ENCODE measurements around the gene AHSA1. TPM values are rescaled to one million over a fixed set of nuclear protein-coding genes. Genes with fewer than 3 reads are reported as not detected.

AHSA1 gene
- total RNA-seq, 1 donor = 67.0 TPM

GRCh38 chr14:77503138-77503537, 45.2 kb downstream of the AHSA1 start:
- peaks cover 18% of the 10 kb centered on the region for H3K27me3 ChIP-seq (ENCODE audit: insufficient read depth, low read length)
- no peaks in the 10 kb centered on the region for H3K9me3 ChIP-seq (ENCODE audit: low read depth, low read length)
- H3K4me1 ChIP-seq (ENCODE audit: insufficient read depth, low read length) = peaks cover 3% of the 10 kb centered on the region
- no peak overlapping the region for H2AFZ ChIP-seq (ENCODE audit: low read length)
- no peak overlapping the region for H3K27ac ChIP-seq (ENCODE audit: low read depth, low read length)
- H3K36me3 ChIP-seq (ENCODE audit: insufficient read depth, low read length) = peaks cover 4% of the 10 kb centered on the region
- DNase-seq (ENCODE audit: insufficient read length, low spot score, missing footprints) = no peak
- no peaks in the 10 kb centered on the region for H3K79me2 ChIP-seq (ENCODE audit: insufficient read depth, low read length)
- no peak overlapping the region for H3K4me3 ChIP-seq (ENCODE audit: insufficient read depth, low read length)
- TF ChIP-seq CTCF (IDR thresholded peaks at IDR 0.05; ENCODE audit: extremely low read depth, low read depth, low read length) = no peak
- H3K4me2 ChIP-seq (ENCODE audit: insufficient read depth, low read length) = no peak overlapping the region
- no peaks in the 10 kb centered on the region for H4K20me1 ChIP-seq (ENCODE audit: insufficient read depth, low read length)

- Histone ChIP-seq H3K79me2 (ENCODE audit: insufficient read depth, low read length) (no peaks in the 10 kb centered on the region), H3K9me3 (ENCODE audit: low read depth, low read length) (no peaks in the 10 kb centered on the region), H3K27me3 (ENCODE audit: insufficient read depth, low read length) (peaks cover 4% of the 10 kb centered on the region), H3K27ac (ENCODE audit: low read depth, low read length) (no peak overlapping the region), H3K4me3 (ENCODE audit: insufficient read depth, low read length) (no peak overlapping the region), H2AFZ (ENCODE audit: low read length) (no peak overlapping the region), H3K4me2 (ENCODE audit: insufficient read depth, low read length) (no peak overlapping the region), H4K20me1 (ENCODE audit: insufficient read depth, low read length) (no peaks in the 10 kb centered on the region), H3K36me3 (ENCODE audit: insufficient read depth, low read length) (peaks cover 4% of the 10 kb centered on the region), H3K4me1 (ENCODE audit: insufficient read depth, low read length) (no peaks in the 10 kb centered on the region)
- TF ChIP-seq CTCF (IDR thresholded peaks at IDR 0.05; ENCODE audit: extremely low read depth, low read depth, low read length) = no peak
- DNase-seq (ENCODE audit: insufficient read length, low spot score, missing footprints) = no peak
Observed at GRCh38 chr14:77505031-77505430, 47.1 kb downstream of the AHSA1 start.

GRCh38 chr14:77507762-77508161, 49.9 kb downstream of the AHSA1 start:
- Histone ChIP-seq H4K20me1 (ENCODE audit: insufficient read depth, low read length) (no peaks in the 10 kb centered on the region), H3K27me3 (ENCODE audit: insufficient read depth, low read length) (no peaks in the 10 kb centered on the region), H3K79me2 (ENCODE audit: insufficient read depth, low read length) (no peaks in the 10 kb centered on the region), H3K4me3 (ENCODE audit: insufficient read depth, low read length) (no peak overlapping the region), H3K36me3 (ENCODE audit: insufficient read depth, low read length) (peaks cover 25% of the 10 kb centered on the region), H3K4me1 (ENCODE audit: insufficient read depth, low read length) (no peaks in the 10 kb centered on the region), H3K27ac (ENCODE audit: low read depth, low read length) (no peak overlapping the region), H2AFZ (ENCODE audit: low read length) (no peak overlapping the region), H3K9me3 (ENCODE audit: low read depth, low read length) (no peaks in the 10 kb centered on the region), H3K4me2 (ENCODE audit: insufficient read depth, low read length) (no peak overlapping the region)
- no peak for DNase-seq (ENCODE audit: insufficient read length, low spot score, missing footprints)
- no peak for TF ChIP-seq CTCF (IDR thresholded peaks at IDR 0.05; ENCODE audit: extremely low read depth, low read depth, low read length)

- Histone ChIP-seq H3K4me2 (ENCODE audit: insufficient read depth, low read length) (no peak overlapping the region), H3K4me1 (ENCODE audit: insufficient read depth, low read length) (no peaks in the 10 kb centered on the region), H3K36me3 (ENCODE audit: insufficient read depth, low read length) (peaks cover 25% of the 10 kb centered on the region), H2AFZ (ENCODE audit: low read length) (no peak overlapping the region), H4K20me1 (ENCODE audit: insufficient read depth, low read length) (no peaks in the 10 kb centered on the region), H3K4me3 (ENCODE audit: insufficient read depth, low read length) (no peak overlapping the region), H3K27ac (ENCODE audit: low read depth, low read length) (peak overlapping the region; percentile 43), H3K9me3 (ENCODE audit: low read depth, low read length) (no peaks in the 10 kb centered on the region), H3K27me3 (ENCODE audit: insufficient read depth, low read length) (no peaks in the 10 kb centered on the region), H3K79me2 (ENCODE audit: insufficient read depth, low read length) (no peaks in the 10 kb centered on the region)
- peak; percentile 73 for DNase-seq (ENCODE audit: insufficient read length, low spot score, missing footprints)
- TF ChIP-seq CTCF (IDR thresholded peaks at IDR 0.05; ENCODE audit: extremely low read depth, low read depth, low read length) = no peak
Observed at GRCh38 chr14:77508249-77508648, 50.4 kb downstream of the AHSA1 start.

Data from osteoblast (primary cell).